Measurements from ENCODE around the gene CEMIP. TPM values are rescaled to one million over a fixed set of nuclear protein-coding genes. Genes with fewer than 3 reads are reported as not detected.

CEMIP gene
- total and polyA plus RNA-seq, 2 of the 4 experiments (the other 2 are of a cell fraction), result 63.8 to 78.0 TPM

GRCh38 chr15:80834906-80835305, 55.7 kb downstream of the CEMIP start:
- Histone ChIP-seq H3K36me3 (ENCODE audit: control insufficient read depth, insufficient read depth, low read length) (peaks cover 64% of the 10 kb centered on the region), H2BK20ac (ENCODE audit: low read depth, low read length) (no peak overlapping the region), H2AFZ (replicated peaks; ENCODE audit: low read length, poor library complexity) (no peak overlapping the region), H3K9me1 (ENCODE audit: insufficient read depth, low read length) (peaks cover 7% of the 10 kb centered on the region; the same call in 1 of the 2 replicates), H3K9ac (ENCODE audit: low read depth, low read length) (no peak overlapping the region), H3K4me1 (ENCODE audit: control insufficient read depth, insufficient read depth, low read length) (peaks cover 10% of the 10 kb centered on the region; the same call in 1 of the 2 replicates), H4K91ac (ENCODE audit: insufficient read depth, low read depth, low read length) (no peak overlapping the region), H3K18ac (ENCODE audit: low read depth, low read length) (no peak overlapping the region), H4K8ac (ENCODE audit: low read depth in 2 of 2, low read length in 2 of 2) (no peak overlapping the region), H3K14ac (replicated peaks; ENCODE audit: low read depth, low read length) (no peak overlapping the region), H3K4me3 (ENCODE audit: insufficient read depth, low read depth, low read length) (no peak overlapping the region), H2BK5ac (ENCODE audit: low read depth, low read length, poor library complexity, severe bottlenecking) (no peak overlapping the region), H2AK5ac (ENCODE audit: low read depth, low read length) (no peak overlapping the region), H2BK120ac (ENCODE audit: low read depth, low read length) (no peak overlapping the region), H3K9me3 (ENCODE audit: control insufficient read depth, insufficient read depth, low read length) (no peaks in the 10 kb centered on the region), H3K27me3 (ENCODE audit: control insufficient read depth, insufficient read depth, low read length) (no peaks in the 10 kb centered on the region), H4K20me1 (ENCODE audit: insufficient read depth, low read length) (peaks cover 97% of the 10 kb centered on the region), H3K23ac (ENCODE audit: low read depth, low read length) (no peak overlapping the region), H3K79me1 (ENCODE audit: low read depth in 1 of 2, low read length in 2 of 2) (peaks cover 6 to 48% of the 10 kb centered on the region in 2 experiments; a peak in 3 of 4 replicates), H2AK9ac (replicated peaks; ENCODE audit: low read depth, low read length, poor library complexity) (no peak overlapping the region), H3K56ac (ENCODE audit: extremely low read depth, insufficient read depth, low read length) (no peak overlapping the region), H3K27ac (ENCODE audit: insufficient read depth, low read length) (peak overlapping the region; percentile 31; the same call in 1 of the 2 replicates), H3K4ac (ENCODE audit: low read depth, low read length) (no peak overlapping the region), H4K5ac (ENCODE audit: low read depth, low read length) (no peak overlapping the region), H3K4me2 (ENCODE audit: low read depth, low read length) (no peak overlapping the region), H2BK15ac (ENCODE audit: low read depth, low read length) (no peak overlapping the region)
- intact Hi-C loops (cut with micrococcal nuclease) (no loop called here), dilution Hi-C loops (cut with HindIII; ENCODE audit: low sequenced_read_pairs, unreplicated experiment) (no loop called here), in situ Hi-C loops (cut with MboI; ENCODE audit: low sequenced_read_pairs) (no loop called here)
- TF ChIP-seq BHLHE40 (IDR thresholded peaks at IDR 0.05; ENCODE audit: low read depth, low read length) (no peak), CEBPB (IDR thresholded peaks at IDR 0.05; ENCODE audit: low read depth, low read length) (no peak), RFX5 (IDR thresholded peaks at IDR 0.05; ENCODE audit: low read depth, low read length) (no peak), NFE2L2 (IDR thresholded peaks at IDR 0.05; ENCODE audit: low read depth, low read length) (no peak), RCOR1 (IDR thresholded peaks at IDR 0.05; ENCODE audit: insufficient replicate concordance, low read length) (no peak), FOS (IDR thresholded peaks at IDR 0.05; ENCODE audit: low read depth, low read length) (no peak), MAFK (IDR thresholded peaks at IDR 0.05; ENCODE audit: low read depth, low read length) (no peak)
- ATAC-seq (ENCODE audit: low read depth) (peak; percentile 2; the same call in 1 of the 2 replicates), DNase-seq (no peak)
- BruUV-seq (replicated peaks), result no TSS peak
- ChIA-PET CTCF (interaction anchor here (0.7 to 0.9 kb wide), 2 partner anchors 10 to 11 kb away, joined by 3 to 4 read pairs; no protein-coding TSS in a partner anchor), POLR2A (ENCODE audit: unreplicated experiment) (no interaction called here)
- WGBS, 2 experiments (ENCODE audit: extremely low coverage in 2 of 2, insufficient read length in 1 of 2), result no CpG with 5 or more reads among the region's 1 CpG

Data from IMR-90 (cell line).